RWPE1 (cell line): ENCODE measurements around the gene TRIM14.
"Not testable (repeated sequence)": the region's sequence is repeated elsewhere in the genome, so short reads cannot be mapped to it uniquely, and the experiment has no call there.

Experiments
- CTCF ChIA-PET: fragments of 350-600 bp; sonication (Branson Sonifier 250); formaldehyde crosslinking; extraction: SDS; loops from one replicate; lab custom pipeline; 2021; lab: Yijun Ruan, JAX
- POLR2A ChIA-PET: fragments of 400-600 bp; formaldehyde crosslinking; extraction: SDS; loops from one replicate; lab custom pipeline; 2020; ENCODE audit warnings: antibody characterized with exemption; ENCODE audit not compliant: low non-redundant PET; lab: Yijun Ruan, JAX
- DNase-seq: peaks from one replicate; pipeline ENCODE4 v3.0.0; 2012; ENCODE audit warnings: low spot score
- H3K27ac ChIP-seq: fragments of 450-650 bp; 2 replicates; pipeline ENCODE4 v1.5.1; 2017
- TF ChIP-seq, protein P1 (sequence below): fragments of 450-650 bp; conservative IDR thresholded peaks from 2 replicates; pipeline ENCODE4 v1.5.1; 2017; ENCODE audit warnings: low read depth, mild to moderate bottlenecking

TRIM14 gene

DNA sequence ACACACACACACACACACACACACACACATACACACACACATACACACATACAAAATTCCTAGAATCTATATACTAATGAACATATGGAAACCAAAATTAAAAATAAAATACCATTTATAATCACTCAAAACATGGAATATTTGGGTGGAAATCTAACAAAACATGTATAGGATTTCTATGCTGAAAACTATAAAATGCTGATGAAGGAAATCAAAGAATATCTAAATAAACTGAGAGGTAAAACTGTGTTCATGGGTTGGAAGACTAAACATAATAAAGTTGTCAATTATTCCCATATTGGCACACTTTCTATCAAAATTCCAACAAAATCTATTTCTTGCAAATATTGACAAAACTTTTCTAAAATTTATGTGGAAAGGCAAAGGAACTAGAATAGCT lies 87.9 kb downstream of the TRIM14 start:
- POLR2A ChIA-PET, result no interaction called here
- no peak overlapping the region for H3K27ac ChIP-seq
- DNase-seq, result no peak
- TF ChIP-seq, protein P1, sequence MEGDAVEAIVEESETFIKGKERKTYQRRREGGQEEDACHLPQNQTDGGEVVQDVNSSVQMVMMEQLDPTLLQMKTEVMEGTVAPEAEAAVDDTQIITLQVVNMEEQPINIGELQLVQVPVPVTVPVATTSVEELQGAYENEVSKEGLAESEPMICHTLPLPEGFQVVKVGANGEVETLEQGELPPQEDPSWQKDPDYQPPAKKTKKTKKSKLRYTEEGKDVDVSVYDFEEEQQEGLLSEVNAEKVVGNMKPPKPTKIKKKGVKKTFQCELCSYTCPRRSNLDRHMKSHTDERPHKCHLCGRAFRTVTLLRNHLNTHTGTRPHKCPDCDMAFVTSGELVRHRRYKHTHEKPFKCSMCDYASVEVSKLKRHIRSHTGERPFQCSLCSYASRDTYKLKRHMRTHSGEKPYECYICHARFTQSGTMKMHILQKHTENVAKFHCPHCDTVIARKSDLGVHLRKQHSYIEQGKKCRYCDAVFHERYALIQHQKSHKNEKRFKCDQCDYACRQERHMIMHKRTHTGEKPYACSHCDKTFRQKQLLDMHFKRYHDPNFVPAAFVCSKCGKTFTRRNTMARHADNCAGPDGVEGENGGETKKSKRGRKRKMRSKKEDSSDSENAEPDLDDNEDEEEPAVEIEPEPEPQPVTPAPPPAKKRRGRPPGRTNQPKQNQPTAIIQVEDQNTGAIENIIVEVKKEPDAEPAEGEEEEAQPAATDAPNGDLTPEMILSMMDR, result no peak
- CTCF ChIA-PET, result no interaction called here

DNA sequence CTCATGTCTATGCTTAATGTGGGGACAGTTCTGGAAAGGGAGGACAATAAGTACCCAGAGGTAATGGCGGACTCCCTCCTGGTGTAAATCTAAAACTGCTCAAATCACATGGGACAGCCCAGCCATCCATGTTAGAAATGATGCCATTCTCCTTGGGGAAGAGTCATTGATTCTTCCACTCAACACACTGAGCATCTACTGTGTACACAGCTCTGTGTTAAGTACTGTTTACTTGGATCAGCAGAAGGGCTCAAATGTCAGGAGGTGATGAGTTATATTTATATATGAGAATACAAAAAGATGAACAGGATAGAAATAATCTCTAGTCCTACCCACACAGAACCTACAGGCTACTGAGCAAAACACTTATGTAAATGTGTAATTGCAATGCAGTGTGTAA lies 94.3 kb downstream of the TRIM14 start:
- CTCF ChIA-PET, result no interaction called here
- no peak for DNase-seq
- TF ChIP-seq, protein P1, result no peak
- POLR2A ChIA-PET, result no interaction called here
- no peak overlapping the region for H3K27ac ChIP-seq

DNA sequence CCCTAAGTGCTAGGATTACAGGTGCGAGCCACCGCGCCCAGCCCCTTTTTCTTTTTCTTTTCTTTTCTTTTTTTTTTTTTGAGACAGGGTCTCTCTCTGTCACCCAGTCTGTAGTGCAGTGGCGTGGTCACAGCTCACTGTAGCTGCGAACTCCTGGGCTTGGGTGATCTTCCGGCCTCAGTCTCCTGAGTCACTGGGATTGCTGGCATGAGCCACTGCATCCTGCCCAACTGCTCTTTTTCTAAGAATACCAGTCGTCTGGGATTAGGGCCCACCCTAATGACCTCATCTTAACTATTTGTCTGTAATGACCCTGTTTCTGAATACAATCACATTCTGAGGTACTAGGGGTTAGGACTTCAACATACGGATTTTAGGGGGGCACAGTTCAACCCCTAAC lies 96.6 kb downstream of the TRIM14 start:
- no peak for DNase-seq
- peak overlapping the region; percentile 39 for H3K27ac ChIP-seq
- POLR2A ChIA-PET, result no interaction called here
- CTCF ChIA-PET, result interaction anchor here (0.6 to 1.3 kb wide), 2 partner anchors 12 to 32 kb away, joined by 3 read pairs; no protein-coding TSS in a partner anchor
- TF ChIP-seq, protein P1, result no peak

DNA sequence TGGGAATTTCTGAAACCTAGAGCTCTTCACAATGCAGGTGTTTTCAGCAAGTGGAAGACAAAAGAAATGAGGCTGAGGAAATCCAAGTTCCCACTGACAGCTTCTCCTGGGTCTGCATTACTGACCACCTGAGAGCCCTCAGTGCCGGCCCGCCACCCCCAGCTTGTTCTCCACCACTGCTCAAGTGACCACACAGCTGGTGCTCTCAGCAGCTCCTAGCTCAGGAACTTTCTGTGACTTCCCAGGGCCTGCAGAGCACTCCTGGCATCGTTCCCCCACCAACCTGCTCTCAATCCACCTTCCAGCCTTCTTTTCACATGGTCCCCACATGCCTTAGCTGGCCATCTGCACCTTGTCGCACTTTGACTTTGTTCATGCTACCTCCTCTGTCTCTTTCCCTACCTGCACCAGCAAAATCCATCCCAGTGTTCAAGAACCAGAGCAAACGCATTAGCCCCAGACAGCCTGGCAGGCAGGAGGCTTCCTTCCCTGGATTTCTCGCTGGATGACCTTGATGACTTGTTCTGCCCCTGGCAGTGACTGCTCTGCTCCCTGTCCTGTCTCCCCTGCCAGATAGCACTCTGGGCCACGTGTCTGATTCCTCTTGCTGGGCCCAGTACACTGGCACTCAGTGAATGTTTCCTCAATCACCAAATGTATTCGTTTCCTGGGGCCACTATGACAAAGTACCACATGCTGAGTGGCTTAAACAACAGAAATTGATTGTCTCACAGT lies 97.5 kb downstream of the TRIM14 start:
- POLR2A ChIA-PET, result no interaction called here
- TF ChIP-seq, protein P1, result no peak
- CTCF ChIA-PET, result interaction anchor here (1.1 to 1.3 kb wide), 2 partner anchors 13 to 98 kb away, joined by 3 to 4 read pairs; no protein-coding TSS in a partner anchor
- no peak for DNase-seq
- H3K27ac ChIP-seq, result peak overlapping the region; percentile 39

DNA sequence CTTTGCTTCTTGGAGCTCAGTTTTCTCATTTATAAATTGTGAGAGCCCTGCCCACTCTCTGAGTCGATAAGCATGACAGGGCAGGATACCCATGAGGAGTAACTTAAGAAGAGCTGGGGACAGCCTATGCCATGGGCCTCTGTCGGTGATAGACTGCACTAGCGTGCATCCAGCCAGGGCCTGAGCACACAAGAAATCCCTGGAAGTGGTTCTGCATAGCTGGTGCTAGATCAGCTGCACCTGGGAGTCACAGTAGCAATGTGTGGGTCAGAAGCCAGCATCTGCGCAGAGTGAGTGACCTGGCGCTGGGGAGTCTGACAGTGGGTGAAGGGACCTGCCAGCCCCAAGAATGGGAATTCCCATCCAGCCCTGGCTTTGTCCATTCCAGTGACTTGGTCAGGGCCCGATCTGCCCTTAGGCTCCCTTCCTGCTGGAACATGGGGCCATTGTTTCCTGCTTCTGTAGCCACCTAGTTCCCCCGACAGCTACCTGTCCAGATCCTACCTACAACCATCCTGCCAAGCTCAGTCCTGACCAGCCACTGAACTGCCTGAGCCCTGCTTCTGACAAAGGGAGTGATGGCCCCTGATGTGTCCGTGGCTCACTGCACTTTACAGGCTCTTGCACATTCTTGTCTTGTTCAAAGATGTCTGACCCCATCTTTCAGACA lies 98.4 kb downstream of the TRIM14 start:
- POLR2A ChIA-PET, result interaction anchor here (1.2 kb wide), 1 partner anchor 36 kb away, joined by 4 read pairs; the partner anchor contains the start of gene NANS
- TF ChIP-seq, protein P1, result no peak
- DNase-seq, result no peak
- CTCF ChIA-PET, result interaction anchor here (0.6 to 1.3 kb wide), 3 partner anchors 14 to 98 kb away, joined by 3 to 4 read pairs (median 3); partner anchors contain the start of gene ANP32B
- H3K27ac ChIP-seq, result peak overlapping the region; percentile 39

DNA sequence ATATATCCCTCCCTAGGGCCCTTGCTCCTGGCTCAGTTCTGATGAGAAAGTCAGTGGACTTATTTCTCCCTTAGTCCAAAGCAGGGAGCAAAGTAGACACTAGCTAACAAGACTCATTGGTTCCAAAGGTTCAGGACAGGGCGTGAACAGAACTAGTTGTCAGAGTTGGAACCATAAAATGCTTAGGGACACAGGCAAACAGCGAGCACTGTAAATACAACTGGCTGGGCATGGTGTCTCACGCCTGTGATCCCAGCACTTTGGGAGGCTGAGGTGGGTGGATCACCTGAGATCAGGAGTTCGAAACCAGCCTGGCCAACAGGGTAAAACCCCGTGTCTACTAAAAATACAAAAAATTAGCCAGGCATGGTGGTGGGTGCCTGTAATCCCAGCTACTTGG lies 99.2 kb downstream of the TRIM14 start:
- CTCF ChIA-PET, DNase-seq, H3K27ac ChIP-seq: not testable (repeated sequence)
- POLR2A ChIA-PET, result interaction anchor here (0.5 to 1.2 kb wide), 2 partner anchors 14 to 36 kb away, joined by 4 read pairs; partner anchors contain the start of gene NANS
